ENCODE data around the gene NDUFB5. TPM values are rescaled to one million over a fixed set of nuclear protein-coding genes. Genes with fewer than 3 reads are reported as not detected.

Gene NDUFB5
- total RNA-seq, 2 donors from 2014 or later: 63.7 to 69.3 TPM

- no peaks in the 10 kb centered on the region for H3K27me3 Mint-ChIP-seq
- no peak for DNase-seq (ENCODE audit: low spot score)
These were observed 68.9 kb downstream of the NDUFB5 start for GRCh38 chr3:179673523-179673922.

GRCh38 chr3:179676081-179676480, 71.5 kb downstream of the NDUFB5 start:
- H3K4me1 Mint-ChIP-seq (ENCODE audit: low read depth in 2 of 2): no peaks in the 10 kb centered on the region
- H3K36me3 Mint-ChIP-seq: no peaks in the 10 kb centered on the region
- H3K27me3 Mint-ChIP-seq: no peaks in the 10 kb centered on the region
- no peak for DNase-seq (ENCODE audit: low spot score)
- H3K4me3 Mint-ChIP-seq: no peak overlapping the region
- no peaks in the 10 kb centered on the region for H3K9me3 Mint-ChIP-seq
- no peak overlapping the region for H3K27ac Mint-ChIP-seq
- ATAC-seq: no peak

More at GRCh38 chr3:179673523-179673922, 68.9 kb downstream of the NDUFB5 start:
- no peaks in the 10 kb centered on the region for H3K9me3 Mint-ChIP-seq
- ATAC-seq: no peak
- H3K4me1 Mint-ChIP-seq (ENCODE audit: low read depth in 2 of 2): no peaks in the 10 kb centered on the region
- H3K4me3 Mint-ChIP-seq: no peak overlapping the region
- H3K36me3 Mint-ChIP-seq: no peaks in the 10 kb centered on the region
- H3K27ac Mint-ChIP-seq: no peak overlapping the region

Other genes with a start within 250 kb of the NDUFB5 start
- 1 to 10 TPM; 7.2 TPM for gene GNB4, start 153.3 kb upstream of the NDUFB5 start, total RNA-seq
- 10 to 100 TPM; 67.6 to 71.0 TPM for gene ACTL6A, start 41.9 kb upstream of the NDUFB5 start, total RNA-seq
- 10 to 100 TPM; 38.8 to 42.7 TPM for gene MRPL47, start 156 bp upstream of the NDUFB5 start, total RNA-seq
- 10 to 100 TPM in 1 of 2 donors, 1 to 10 TPM in 1; 6.6 to 14.0 TPM for gene USP13, start 48.2 kb downstream of the NDUFB5 start, total RNA-seq